T-cell (primary cell): Measurements from ENCODE around the gene KCNK13. TPM values are rescaled to one million over a fixed set of nuclear protein-coding genes. Genes with fewer than 3 reads are reported as not detected.

Experiments used
- ATAC-seq, 4 experiments: fragments of 200-7000 bp in 3 of 4; fragments of 150-1000 bp in 1 of 4; cut with Tn5 transposase; replicated peaks in 1 of 4; 1 replicate in 3 of 4; 2 replicates in 1 of 4; pipeline ENCODE4 v1.10.0; 2021; ENCODE audit warnings: moderate library complexity in 3 of 4, mild to moderate bottlenecking in 2 of 4, moderate number of reproducible peaks in 1 of 4
- CTCF ChIA-PET, 2 donors: fragments of 300-600 bp; sonication (Branson Sonifier 250); formaldehyde crosslinking; loops; one replicate each; lab custom pipeline; 2022; ENCODE audit warnings: antibody characterized with exemption in 2 of 2; lab: Charles Lee
- POLR2A ChIA-PET, 2 donors: fragments of 300-600 bp; sonication (Branson Sonifier 250); formaldehyde crosslinking; loops; one replicate each; lab custom pipeline; 2022; ENCODE audit warnings: antibody characterized with exemption in 2 of 2; lab: Charles Lee
- DNase-seq, 35 experiments: peaks; one replicate each; pipeline versions ENCODE4 v3.0.0 to v3.0.0-alpha.2; 2013 to 2023
- H3K27ac ChIP-seq: one replicate; pipeline ENCODE4 v1.5.1; 2013; ENCODE audit warnings: low read length
- H3K27me3 ChIP-seq, 2 experiments: replicated peaks in 1 of 2; 1 replicate in 1 of 2; 2 replicates in 1 of 2; pipeline versions ENCODE4 v1.6.1 to v1.7.0; 2013; ENCODE audit warnings: low read length in 1 of 2, mixed read lengths in 1 of 2; ENCODE audit not compliant: control insufficient read depth in 2 of 2, insufficient read depth in 2 of 2; ENCODE audit errors: extremely low read depth in 1 of 2
- H3K36me3 ChIP-seq, 2 donors: 1 replicate in 1 of 2; 2 replicates in 1 of 2; pipeline versions ENCODE4 v1.6.1 to v1.7.0; 2013; ENCODE audit warnings: low read length in 1 of 2; ENCODE audit not compliant: control insufficient read depth in 2 of 2, insufficient read depth in 1 of 2; ENCODE audit errors: extremely low read depth in 1 of 2
- H3K4me1 ChIP-seq, 2 experiments: 1 replicate in 1 of 2; 2 replicates in 1 of 2; pipeline versions ENCODE4 v1.6.1 to v1.7.0; 2013; ENCODE audit warnings: low read length in 2 of 2, mixed read lengths in 1 of 2; ENCODE audit not compliant: insufficient read depth in 2 of 2, control insufficient read depth in 1 of 2; ENCODE audit errors: extremely low read depth in 1 of 2
- H3K4me3 ChIP-seq, 2 donors: 1 replicate in 1 of 2; 2 replicates in 1 of 2; pipeline versions ENCODE4 v1.5.1 to v1.7.0; 2013; ENCODE audit warnings: mild to moderate bottlenecking in 2 of 2, low read length in 1 of 2, moderate library complexity in 1 of 2; ENCODE audit not compliant: control insufficient read depth in 1 of 2; ENCODE audit errors: extremely low read depth in 1 of 2
- H3K9me3 ChIP-seq: 2 replicates; pipeline ENCODE4 v1.7.0; 2013
- H3K27ac Mint-ChIP-seq, 2 donors: one replicate each; pipeline ENCODE4 v1.8.0; 2020 to 2021; ENCODE audit warnings: mild to moderate bottlenecking in 2 of 2, mixed read lengths in 2 of 2
- H3K27me3 Mint-ChIP-seq, 2 donors: one replicate each; pipeline ENCODE4 v1.8.0; 2021 to 2022; ENCODE audit warnings: mixed read lengths in 2 of 2
- H3K36me3 Mint-ChIP-seq: one replicate; pipeline ENCODE4 v1.8.0; 2021; ENCODE audit warnings: mixed read lengths
- H3K4me1 Mint-ChIP-seq, 3 donors: one replicate each; pipeline ENCODE4 v1.8.0; 2020 to 2022; ENCODE audit warnings: mixed read lengths in 3 of 3, mild to moderate bottlenecking in 1 of 3
- H3K4me3 Mint-ChIP-seq, 3 donors: one replicate each; pipeline ENCODE4 v1.8.0; 2020 to 2022; ENCODE audit warnings: mild to moderate bottlenecking in 3 of 3, mixed read lengths in 3 of 3, moderate library complexity in 3 of 3
- H3K9me3 Mint-ChIP-seq, 3 donors: one replicate each; pipeline ENCODE4 v1.8.0; 2020 to 2022; ENCODE audit warnings: mixed read lengths in 3 of 3
- WGBS: methylation state at CpG from one replicate; pipeline ENCODE4 v1.1.5; 2013; ENCODE audit warnings: missing lambda C conversion rate; ENCODE audit not compliant: insufficient coverage; 5-methylcytosine and 5-hydroxymethylcytosine counted together
- total RNA-seq, 35 experiments: library from RNA in 6 of 35; stranded (reverse) in 6 of 35; fragments of 120-200 nt in 1 of 35; gene quantifications; one replicate each; pipeline versions ENCODE4 v1.2.1 to v1.2.4 and lab custom pipeline; 2013 to 2026

Gene KCNK13
- total RNA-seq, 5 donors from 2014 or later (not counting 1 experiment from before 2014, with no cell fraction given): not detected

DNA sequence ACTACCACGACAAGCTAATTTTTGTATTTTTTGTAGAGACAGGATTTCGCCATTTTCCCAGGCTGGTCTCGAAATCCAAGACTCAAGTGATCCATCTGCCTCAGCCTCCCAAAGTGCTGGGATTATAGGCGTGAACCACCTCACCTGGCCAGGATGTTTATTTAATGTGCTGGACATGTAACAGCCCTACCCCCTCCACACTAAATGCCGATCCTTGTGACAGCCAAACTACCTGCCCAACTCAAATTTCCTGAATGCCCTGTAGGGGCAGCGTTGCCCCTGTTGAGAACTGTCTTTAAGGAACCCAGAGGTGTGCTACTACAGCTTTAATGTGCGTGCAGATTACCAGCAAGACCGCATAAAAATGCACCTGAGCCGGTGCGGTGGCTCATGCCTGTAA is 48.1 kb downstream of the KCNK13 start:
- peaks cover 0 to 19% of the 10 kb centered on the region in 2 experiments for H3K27me3 ChIP-seq
- Mint-ChIP-seq H3K4me1 (no peaks in the 10 kb centered on the region), H3K36me3 (no peaks in the 10 kb centered on the region), H3K27ac (no peak overlapping the region), H3K4me3 (no peak overlapping the region), H3K9me3 (no peaks in the 10 kb centered on the region), H3K27me3 (peaks cover 24% of the 10 kb centered on the region in 2 donors)
- H3K4me3 ChIP-seq: no peak overlapping the region
- ChIA-PET POLR2A (no interaction called here), CTCF (interaction anchor here in 1 of 2 donors (0.6 kb wide), 1 partner anchor 18 kb away, joined by 4 read pairs; no protein-coding TSS in a partner anchor)
- H3K4me1 ChIP-seq: no peaks in the 10 kb centered on the region
- no peak overlapping the region for H3K27ac ChIP-seq
- DNase-seq (no peak), ATAC-seq (no peak)
- no peaks in the 10 kb centered on the region for H3K9me3 ChIP-seq
- 79% methylated on average over 6 of the region's 10 CpGs for WGBS
- H3K36me3 ChIP-seq: no peaks in the 10 kb centered on the region

DNA sequence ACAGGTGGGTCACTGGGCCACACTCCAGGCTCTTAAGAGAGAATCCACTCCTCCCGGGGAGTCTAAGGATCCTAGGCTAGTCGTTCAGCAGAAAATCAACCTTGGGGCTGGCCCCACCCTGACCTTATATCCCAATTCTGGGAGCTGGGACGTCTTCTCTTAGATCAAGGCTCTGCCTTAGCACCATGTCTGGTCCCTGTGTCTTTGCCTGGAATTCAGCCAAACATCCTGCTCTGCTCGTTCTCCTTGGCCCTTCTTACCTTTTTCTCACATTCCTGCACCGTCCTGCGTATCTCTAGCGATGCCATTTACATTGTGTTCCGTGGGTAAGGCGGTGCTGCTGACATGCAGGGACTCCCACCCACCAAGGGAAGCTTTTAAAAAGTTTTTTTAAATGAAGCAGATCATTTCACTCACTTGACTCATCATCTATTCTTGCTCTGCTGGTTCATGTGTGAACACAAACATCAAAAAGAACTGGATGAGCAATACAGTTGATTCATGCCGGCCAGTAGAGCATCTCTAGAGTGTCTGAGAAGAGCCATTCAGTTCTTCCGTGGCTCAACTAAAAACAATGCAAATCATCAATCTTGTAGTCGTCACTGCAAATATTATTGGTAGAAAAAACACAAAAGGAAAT is 50.2 kb downstream of the KCNK13 start:
- no peak overlapping the region for H3K4me3 ChIP-seq
- Mint-ChIP-seq H3K27me3 (peaks cover 31 to 32% of the 10 kb centered on the region in 2 donors), H3K9me3 (no peaks in the 10 kb centered on the region), H3K4me1 (no peaks in the 10 kb centered on the region), H3K36me3 (no peaks in the 10 kb centered on the region), H3K27ac (no peak overlapping the region), H3K4me3 (no peak overlapping the region)
- 75% methylated on average over 9 of the region's 12 CpGs for WGBS
- ChIA-PET POLR2A (no interaction called here), CTCF (no interaction called here)
- ATAC-seq: no peak
- no peaks in the 10 kb centered on the region for H3K4me1 ChIP-seq
- no peaks in the 10 kb centered on the region for H3K9me3 ChIP-seq
- peaks cover 0 to 19% of the 10 kb centered on the region in 2 experiments for H3K27me3 ChIP-seq
- H3K27ac ChIP-seq: no peak overlapping the region
- H3K36me3 ChIP-seq: no peaks in the 10 kb centered on the region
- no peak for DNase-seq

DNA sequence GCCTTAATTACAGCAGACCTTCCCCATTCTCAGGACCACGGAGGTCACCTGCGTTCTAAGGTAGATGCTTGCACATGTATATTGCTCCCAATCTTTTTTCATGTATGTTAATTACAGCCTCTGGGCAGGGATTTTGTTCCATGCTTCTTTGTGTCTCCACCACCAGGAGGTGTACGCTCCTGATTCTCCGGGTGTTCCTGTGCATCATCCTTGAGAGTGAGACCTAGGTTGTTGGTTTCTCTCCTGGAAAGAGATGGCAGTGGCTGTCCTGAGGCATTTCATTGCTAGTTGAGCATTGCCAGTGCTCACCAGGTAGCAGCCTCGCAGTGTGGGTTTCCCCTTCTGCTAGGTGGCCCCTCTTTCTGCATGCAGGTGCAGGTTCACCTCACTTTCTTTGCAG is 52.8 kb downstream of the KCNK13 start:
- H3K9me3 Mint-ChIP-seq: no peaks in the 10 kb centered on the region
- no peak overlapping the region for H3K4me3 Mint-ChIP-seq

DNA sequence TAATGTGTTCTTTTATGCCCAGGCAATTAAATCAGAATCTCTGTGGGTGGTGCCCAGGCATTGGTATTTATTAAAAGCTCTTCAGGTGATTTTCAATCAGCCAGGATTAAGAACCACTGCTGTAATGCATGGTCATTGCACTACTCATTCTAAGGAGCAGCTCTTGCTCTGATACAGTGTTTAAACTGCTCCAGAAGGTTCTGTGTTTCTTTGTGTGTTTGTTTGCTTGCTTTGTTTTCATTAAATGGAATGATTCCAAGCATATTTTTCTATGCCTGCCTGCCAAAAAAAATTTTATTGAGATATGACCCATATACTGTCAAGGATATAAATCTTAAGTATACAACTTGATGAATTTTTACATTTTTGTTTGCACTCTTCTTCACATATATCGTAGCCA is 54.0 kb downstream of the KCNK13 start:
- no peak overlapping the region for H3K27ac ChIP-seq
- no CpG with 5 or more reads among the region's 1 CpG for WGBS
- ATAC-seq (no peak), DNase-seq (no peak)
- no peak overlapping the region for H3K27ac Mint-ChIP-seq
- H3K27me3 ChIP-seq: peaks cover 0 to 12% of the 10 kb centered on the region in 2 experiments
- no peaks in the 10 kb centered on the region for H3K4me1 ChIP-seq
- no peaks in the 10 kb centered on the region for H3K4me1 Mint-ChIP-seq
- peaks cover 31 to 36% of the 10 kb centered on the region in 2 donors for H3K27me3 Mint-ChIP-seq
- H3K4me3 ChIP-seq: no peak overlapping the region
- H3K36me3 ChIP-seq: no peaks in the 10 kb centered on the region
- no peaks in the 10 kb centered on the region for H3K9me3 ChIP-seq
- ChIA-PET POLR2A (no interaction called here), CTCF (no interaction called here)
- no peak overlapping the region for H3K4me3 Mint-ChIP-seq
- no peaks in the 10 kb centered on the region for H3K9me3 Mint-ChIP-seq
- no peaks in the 10 kb centered on the region for H3K36me3 Mint-ChIP-seq

More for the DNA sequence above, 52.8 kb downstream of the KCNK13 start:
- ChIA-PET CTCF (no interaction called here), POLR2A (interaction anchor here in 1 of 2 donors (0.6 kb wide), 1 partner anchor 157 kb away, joined by 3 read pairs; no protein-coding TSS in a partner anchor)
- Mint-ChIP-seq H3K4me1 (no peaks in the 10 kb centered on the region), H3K27me3 (peaks cover 33 to 36% of the 10 kb centered on the region in 2 donors), H3K27ac (no peak overlapping the region), H3K36me3 (no peaks in the 10 kb centered on the region)
- Histone ChIP-seq H3K9me3 (no peaks in the 10 kb centered on the region), H3K27ac (no peak overlapping the region), H3K4me3 (no peak overlapping the region), H3K27me3 (peaks cover 0 to 19% of the 10 kb centered on the region in 2 experiments), H3K4me1 (no peaks in the 10 kb centered on the region), H3K36me3 (no peaks in the 10 kb centered on the region)
- DNase-seq: no peak
- no peak for ATAC-seq
- WGBS: 86% methylated on average over 3 of the region's 5 CpGs

DNA sequence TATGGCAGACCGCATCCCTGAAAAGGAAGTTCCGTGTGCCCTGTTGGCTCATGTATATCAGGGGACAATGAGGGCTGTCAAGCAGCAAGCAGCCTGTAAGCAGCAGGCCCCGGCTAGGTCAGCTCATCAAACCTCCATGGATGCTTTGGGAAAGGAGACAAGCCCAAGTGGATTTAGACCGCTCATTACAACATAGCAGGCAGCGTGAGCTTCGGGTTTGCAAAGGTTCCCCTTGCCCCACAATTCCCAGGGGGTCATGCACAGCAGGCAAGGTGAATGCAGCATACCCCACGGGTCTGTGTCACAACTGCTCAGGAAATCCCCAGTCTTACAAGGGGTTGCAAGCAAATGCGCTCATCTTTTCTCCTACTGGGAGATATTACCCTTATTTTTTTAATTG is 54.6 kb downstream of the KCNK13 start:
- ChIA-PET POLR2A (no interaction called here), CTCF (no interaction called here)
- H3K4me3 ChIP-seq: no peak overlapping the region
- WGBS: 89% methylated on average over 5 of the region's 8 CpGs
- Mint-ChIP-seq H3K9me3 (no peaks in the 10 kb centered on the region), H3K4me3 (no peak overlapping the region), H3K27ac (no peak overlapping the region), H3K36me3 (no peaks in the 10 kb centered on the region), H3K27me3 (peaks cover 28 to 30% of the 10 kb centered on the region in 2 donors), H3K4me1 (no peaks in the 10 kb centered on the region)
- H3K36me3 ChIP-seq: no peaks in the 10 kb centered on the region
- no peaks in the 10 kb centered on the region for H3K9me3 ChIP-seq
- DNase-seq: no peak
- no peak for ATAC-seq
- H3K27ac ChIP-seq: no peak overlapping the region
- H3K4me1 ChIP-seq: no peaks in the 10 kb centered on the region
- peaks cover 0 to 12% of the 10 kb centered on the region in 2 experiments for H3K27me3 ChIP-seq

DNA sequence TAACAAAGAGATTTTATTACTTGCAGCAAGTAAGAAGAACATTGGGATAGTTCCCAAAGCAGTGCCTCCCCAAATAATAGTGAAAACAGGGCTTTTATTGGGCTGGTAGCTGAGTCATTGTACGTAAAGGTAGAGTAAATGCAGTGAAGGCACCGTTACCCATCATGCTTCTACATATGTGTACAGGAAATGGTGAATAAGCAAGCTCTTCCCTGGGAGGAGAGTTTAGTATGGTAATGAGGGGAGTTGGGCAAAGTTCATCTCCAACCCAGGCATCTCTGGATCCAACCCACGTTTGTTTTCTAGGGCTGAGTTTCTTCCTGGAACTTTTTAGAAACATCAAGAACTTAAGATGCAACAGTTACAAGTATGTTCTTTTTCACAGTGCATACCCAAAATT is 56.2 kb downstream of the KCNK13 start:
- H3K4me3 ChIP-seq: no peak overlapping the region
- Mint-ChIP-seq H3K36me3 (no peaks in the 10 kb centered on the region), H3K4me3 (no peak overlapping the region), H3K27me3 (peaks cover 21 to 23% of the 10 kb centered on the region in 2 donors), H3K4me1 (no peaks in the 10 kb centered on the region), H3K9me3 (no peaks in the 10 kb centered on the region), H3K27ac (no peak overlapping the region)
- no peaks in the 10 kb centered on the region for H3K4me1 ChIP-seq
- no peak overlapping the region for H3K27ac ChIP-seq
- H3K27me3 ChIP-seq: peaks cover 0 to 7% of the 10 kb centered on the region in 2 experiments
- CTCF ChIA-PET: no interaction called here
- no peaks in the 10 kb centered on the region for H3K36me3 ChIP-seq
- H3K9me3 ChIP-seq: no peaks in the 10 kb centered on the region
- ATAC-seq (no peak), DNase-seq (no peak)
- POLR2A ChIA-PET: no interaction called here
- no CpG with 5 or more reads among the region's 3 CpGs for WGBS
